ENCODE results near the gene NUSAP1. TPM values are rescaled to one million over a fixed set of nuclear protein-coding genes. Genes with fewer than 3 reads are reported as not detected.

Gene NUSAP1
- 61.3 to 86.8 TPM (median 68.6 TPM) in 5 replicates for total RNA-seq (2022; extraction: Qiagen RNA extraction)

DNA sequence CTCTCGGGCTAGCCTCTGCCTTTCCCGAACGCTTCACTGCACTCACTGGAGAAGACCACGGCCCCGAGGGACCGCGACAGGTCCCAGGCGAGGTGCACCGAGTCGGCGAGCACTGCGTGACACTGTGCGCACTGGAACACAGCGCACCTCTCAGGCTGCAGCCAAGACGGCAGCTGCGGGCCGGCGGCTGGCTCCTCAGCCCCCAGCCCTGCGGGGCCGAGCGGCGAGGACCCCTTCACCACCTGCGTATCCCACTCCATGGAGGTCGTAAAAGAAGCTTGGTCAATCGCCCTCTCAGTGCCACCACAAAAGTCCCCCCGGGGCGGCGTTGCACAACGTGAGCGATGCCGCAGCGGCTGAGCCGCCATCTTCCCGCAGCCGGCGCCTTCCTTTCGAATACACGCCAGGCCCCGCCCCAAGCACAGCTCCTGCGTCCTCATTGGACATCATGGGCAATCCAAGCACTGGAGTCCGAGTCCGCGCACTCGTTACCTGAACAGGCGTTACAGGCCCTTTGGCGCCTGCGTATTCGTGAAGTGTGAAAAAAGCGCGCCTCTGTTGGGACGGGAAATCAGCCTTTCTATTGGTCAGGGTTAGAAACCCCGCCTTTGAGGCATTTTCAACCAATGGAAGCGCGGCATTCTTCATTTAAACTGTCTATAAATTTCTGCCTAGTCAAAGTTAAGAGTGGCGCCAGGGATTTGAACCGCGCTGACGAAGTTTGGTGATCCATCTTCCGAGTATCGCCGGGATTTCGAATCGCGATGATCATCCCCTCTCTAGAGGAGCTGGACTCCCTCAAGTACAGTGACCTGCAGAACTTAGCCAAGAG lies at the start of gene NUSAP1, which contains the start of gene OIP5:
TSS of gene NUSAP1 (plus strand) at position 688 of the 832 bp plus-strand sequence. CDS start at position 765, 77 bp downstream.
TSS of gene OIP5 (minus strand) at position 398 of the 832 bp plus-strand sequence. CDS start at position 368, 30 bp downstream.

DNA sequence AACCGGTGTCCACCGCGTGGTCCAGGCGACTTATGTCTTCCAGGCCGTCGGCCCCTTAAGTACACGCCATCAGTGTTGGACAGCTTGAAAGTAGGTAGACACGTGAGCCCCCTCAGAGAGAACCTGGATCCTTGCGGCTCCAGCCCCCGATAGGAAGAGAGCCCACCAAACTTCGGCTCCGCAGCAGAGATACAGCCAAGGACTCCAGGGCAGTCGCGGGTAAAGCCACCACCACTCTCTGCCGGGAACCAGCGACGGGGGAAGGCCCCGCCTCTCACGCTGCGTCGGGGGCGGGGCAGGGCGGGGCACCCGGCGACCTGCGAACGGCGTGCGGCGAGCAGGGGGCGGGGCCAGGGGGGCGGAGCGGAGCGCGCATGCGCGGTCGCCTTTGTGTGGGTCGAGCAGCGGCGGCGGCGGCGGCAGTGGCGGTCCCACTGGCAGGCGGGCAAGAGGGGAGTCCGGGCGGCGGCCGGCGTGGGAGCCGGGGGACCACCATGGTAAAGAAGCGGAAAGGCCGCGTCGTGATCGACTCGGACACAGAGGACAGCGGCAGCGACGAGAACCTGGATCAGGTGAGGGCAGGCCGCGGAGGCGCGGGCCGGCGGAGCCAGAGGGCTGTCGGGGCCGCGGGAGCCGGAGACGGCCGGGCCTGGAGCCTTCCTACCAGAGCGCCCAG lies 84.2 kb downstream of the NUSAP1 start, which contains the start of gene RTF1:
TSS of gene RTF1 (plus strand) at position 354 of the 676 bp plus-strand sequence. CDS start at position 375, 21 bp downstream.

Other genes with a start within 250 kb of the NUSAP1 start
- gene INO80, start 216.6 kb upstream of the NUSAP1 start, total RNA-seq (2022; extraction: Qiagen RNA extraction), result 13.0 to 14.2 TPM (median 13.7 TPM) in 5 replicates
- gene EXD1, start 102.1 kb upstream of the NUSAP1 start, total RNA-seq (2022; extraction: Qiagen RNA extraction), result not detected in 5 replicates
- 51.2 to 69.5 TPM (median 53.0 TPM) in 5 replicates for gene CHP1, start 101.6 kb upstream of the NUSAP1 start, total RNA-seq (2022; extraction: Qiagen RNA extraction)
- 13.2 to 15.0 TPM (median 14.7 TPM) in 5 replicates for gene OIP5, start 290 bp upstream of the NUSAP1 start, total RNA-seq (2022; extraction: Qiagen RNA extraction)
- 11.8 to 15.8 TPM (median 13.8 TPM) in 5 replicates for gene NDUFAF1, start 69.6 kb downstream of the NUSAP1 start, total RNA-seq (2022; extraction: Qiagen RNA extraction)
- 16.1 to 23.8 TPM (median 19.1 TPM) in 5 replicates for gene RTF1, start 84.2 kb downstream of the NUSAP1 start, total RNA-seq (2022; extraction: Qiagen RNA extraction)
- gene ITPKA, start 161.0 kb downstream of the NUSAP1 start, total RNA-seq (2022; extraction: Qiagen RNA extraction), result 1.3 to 2.5 TPM (median 2.0 TPM) in 5 replicates
- 0.06 to 0.12 TPM (median 0.09 TPM) in 5 replicates for gene LTK, start 180.9 kb downstream of the NUSAP1 start, total RNA-seq (2022; extraction: Qiagen RNA extraction)
- gene RPAP1, start 211.4 kb downstream of the NUSAP1 start, total RNA-seq (2022; extraction: Qiagen RNA extraction), result 9.2 to 14.3 TPM (median 12.5 TPM) in 5 replicates
- 13.4 to 15.8 TPM (median 14.3 TPM) in 5 replicates for gene TYRO3, start 226.3 kb downstream of the NUSAP1 start, total RNA-seq (2022; extraction: Qiagen RNA extraction)